GM12892 (cell line): ENCODE data around the gene AP1B1.

Experiments
- POLR2A ChIP-seq: IDR thresholded peaks from 2 replicates; pipeline ENCODE4 v1.6.1; 2011; ENCODE audit warnings: low read depth, low read length, control low read depth
- TAF1 ChIP-seq: IDR thresholded peaks from 2 replicates; pipeline ENCODE4 v1.6.1; 2011; ENCODE audit warnings: low read depth, mild to moderate bottlenecking, control low read depth, low read length, borderline replicate concordance

DNA sequence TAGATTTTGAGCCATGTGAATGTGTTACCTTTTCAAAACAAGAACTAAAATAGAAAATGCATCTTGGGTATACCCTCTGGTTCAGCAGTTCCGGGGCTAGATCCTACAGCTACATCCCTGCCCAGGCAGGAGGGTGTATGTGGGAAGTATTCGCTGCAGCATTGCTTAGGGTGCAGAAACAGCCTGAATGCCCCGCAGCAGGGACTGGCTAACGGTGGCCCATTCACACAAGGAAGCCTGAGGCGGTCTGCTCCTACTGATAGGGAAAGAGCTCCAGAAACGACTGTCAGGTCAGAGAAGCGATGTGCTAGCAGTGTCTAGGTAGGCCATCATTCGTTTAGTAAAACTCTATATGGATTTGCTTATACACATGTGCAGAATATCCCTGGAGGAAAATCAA is 63.0 kb downstream of the AP1B1 start:
- TF ChIP-seq POLR2A (no peak), TAF1 (no peak)
